ENCODE results near the gene KDM6B.

The KDM6B gene

DNA sequence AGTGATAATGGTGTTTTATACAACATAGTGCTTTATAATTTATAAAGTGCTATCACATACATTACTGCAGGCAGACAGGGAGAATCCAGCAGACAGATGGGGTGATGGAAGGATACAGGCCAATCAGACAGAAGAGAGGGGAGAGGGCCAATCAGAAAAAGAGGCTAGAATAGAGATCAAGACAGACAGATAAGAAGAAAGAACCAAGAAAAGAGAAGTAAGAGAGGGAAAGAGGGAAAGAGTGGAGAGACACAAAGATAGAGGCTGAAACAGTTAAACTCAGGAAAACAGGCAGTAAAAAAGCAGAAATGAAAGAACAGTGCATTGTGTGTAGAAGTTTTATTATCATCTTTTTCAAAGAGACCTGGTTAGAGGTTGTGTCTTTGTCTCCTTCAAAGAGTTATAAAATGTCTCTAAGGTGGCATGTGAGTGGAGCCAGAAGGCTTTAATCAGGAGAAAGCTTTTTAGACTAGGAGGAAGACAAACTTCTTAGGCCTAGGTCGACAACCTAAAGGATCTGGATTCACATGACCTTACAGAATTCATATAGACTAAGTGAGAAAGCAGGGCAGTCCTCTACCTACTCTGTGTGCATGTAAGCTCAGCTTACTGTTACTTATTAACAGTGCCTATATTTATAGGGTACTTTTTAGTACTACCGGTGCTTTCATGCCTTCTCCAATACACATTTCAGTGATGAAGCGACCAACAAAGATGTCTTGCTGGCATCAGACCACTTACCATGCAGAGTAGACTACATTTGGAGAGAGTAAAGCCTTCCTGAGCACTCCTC lies 46.3 kb downstream of the KDM6B start:
- DNase-seq (ENCODE audit: low read depth in 2 of 2): no peak

DNA sequence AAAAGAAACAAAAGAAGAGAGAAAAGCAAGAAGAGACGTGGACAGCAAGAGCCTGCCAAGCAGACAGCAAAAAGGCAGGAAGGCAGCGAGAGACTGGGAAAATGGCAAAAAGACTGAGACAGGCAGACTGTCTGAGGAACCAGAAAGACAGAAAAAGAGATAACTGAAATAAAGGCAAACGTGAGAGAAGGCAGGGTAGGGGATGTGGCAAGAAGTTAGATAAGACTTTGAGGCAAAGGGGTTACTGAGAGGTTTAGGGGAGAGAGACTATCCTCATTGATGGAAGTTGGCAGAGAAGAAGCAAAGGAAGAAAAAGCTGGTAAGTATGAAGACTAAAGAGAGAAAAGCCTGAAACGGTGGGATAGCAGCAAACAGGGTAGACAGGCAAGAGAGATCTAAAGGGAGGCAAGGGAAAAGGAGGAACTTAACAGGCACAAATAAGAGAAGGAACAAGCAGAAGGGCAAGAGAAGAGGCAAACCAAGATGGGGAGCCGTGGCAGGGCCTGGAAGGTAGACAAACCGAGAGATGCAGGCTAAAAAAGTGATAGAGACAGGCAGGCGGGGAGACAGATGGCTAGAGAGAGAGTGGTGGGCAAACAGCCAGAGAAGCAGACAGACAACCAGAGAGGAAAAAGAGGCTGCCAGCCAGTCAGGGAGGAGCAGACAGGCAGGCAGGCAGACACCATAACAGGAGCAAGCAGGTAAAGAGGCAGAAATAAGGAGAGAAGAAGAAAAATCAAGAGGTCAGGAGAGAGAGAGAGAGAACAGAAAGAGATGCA lies 47.4 kb downstream of the KDM6B start:
- DNase-seq (ENCODE audit: low read depth in 2 of 2): no peak

DNA sequence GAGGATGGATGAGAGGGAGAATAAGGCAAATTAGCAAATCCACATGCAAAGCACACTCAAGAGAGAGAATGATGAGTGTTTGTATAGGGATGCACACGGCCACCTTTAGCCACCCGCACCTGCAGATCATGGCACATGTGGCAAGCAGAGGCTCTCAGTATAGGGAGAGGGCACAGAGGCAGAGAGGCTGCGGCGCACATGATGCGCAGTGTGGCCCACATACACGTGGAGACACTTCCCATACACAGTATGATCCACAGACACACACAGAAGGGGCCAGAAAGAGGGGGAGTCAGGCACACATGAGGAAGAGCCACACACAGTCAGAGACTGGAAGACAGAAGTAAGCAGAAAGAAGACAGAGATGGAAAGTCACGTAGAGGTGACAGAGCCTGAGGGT lies 48.1 kb downstream of the KDM6B start:
- no peak for DNase-seq (ENCODE audit: low read depth in 2 of 2)

DNA sequence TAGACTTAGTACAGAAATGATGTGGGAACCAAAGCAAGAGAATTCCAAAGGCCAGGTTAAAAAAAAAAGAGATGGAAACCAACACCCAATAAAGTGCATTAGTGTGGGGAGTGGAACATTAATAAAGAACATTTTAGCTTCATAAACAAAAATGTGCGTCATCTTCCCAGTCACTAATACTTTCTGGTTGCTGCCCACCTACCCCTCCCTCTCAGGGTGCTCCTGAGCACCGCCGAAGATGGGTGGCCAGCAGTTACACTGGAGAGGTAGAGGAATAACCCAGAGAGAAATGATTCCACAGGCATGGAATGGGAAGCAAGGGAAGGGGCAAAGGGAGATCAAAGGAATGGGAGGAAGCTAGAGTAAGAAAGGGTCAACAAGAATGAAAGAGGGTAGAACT lies 48.6 kb downstream of the KDM6B start:
- no peak for DNase-seq (ENCODE audit: low read depth in 2 of 2)
